Left colon (tissue), 2 donors: ENCODE measurements around the gene HSPA1B. TPM values are rescaled to one million over a fixed set of nuclear protein-coding genes. Genes with fewer than 3 reads are reported as not detected.
"Not testable (repeated sequence)": the region's sequence is repeated elsewhere in the genome, so short reads cannot be mapped to it uniquely, and the experiment has no call there.

Experiments used
- ATAC-seq: fragments of 200-7000 bp; cut with Tn5 transposase; one replicate; pipeline ENCODE4 v1.9.1; 2020; ENCODE audit warnings: mild to moderate bottlenecking, moderate library complexity
- DNase-seq, 2 donors: peaks; one replicate each; pipeline ENCODE4 v3.0.0-alpha.2; 2020
- intact Hi-C, 2 donors: fragments of 100-400 bp; cut with DNase I in 1 of 2; cut with micrococcal nuclease in 1 of 2; formaldehyde crosslinking; loops; one replicate each; pipeline versions ENCODE4 v1.11.2 to v1.14.0; 2022; cut with DNase I, micrococcal nuclease
- long read RNA-seq: library from polyadenylated mRNA; unstranded; transcript quantifications from one replicate; pipeline ENCODE4 v2.0.0, GENCODE V29; 2021
- total RNA-seq, 2 donors: library from RNA; stranded (reverse); fragmentation: NEBNext Ultra II Directional; extraction: Animal tissue kit (Norgen Biotek cat#: 25700); gene quantifications; one replicate each; pipeline ENCODE4 v1.2.1, GENCODE V29; 2021
- donor health status: DM: no; HTN: no; CAD: no.
- donor health status: DM: yes; HTN: yes; CAD: no.

HSPA1B gene
- 100 to 1,000 TPM; 252 to 296 TPM for total RNA-seq
- long read RNA-seq, transcript HSPA1B-201 (1 exons, 2,521 nt) = major isoform, 125 of 125 reads
- long read RNA-seq, partial matches to known transcripts = 0 of 125 reads
- long read RNA-seq, other reads (novel, unspliced or antisense) = 0 of 125 reads

- ATAC-seq (peak; percentile 77), DNase-seq (peak; percentile 98 to 99)
- intact Hi-C loops = no loop called here
These were observed at the start of gene HSPA1B for GRCh38 chr6:31827286-31828079. Gene HSPA1B, plus strand, starts transcription at chr6:31827738. Its CDS starts 213 bp downstream, at chr6:31827951.

GRCh38 chr6:31778193-31778592, 49.3 kb upstream of the HSPA1B start:
- intact Hi-C loops = no loop called here
- ATAC-seq = no peak

GRCh38 chr6:31778999-31779885, 48.3 kb upstream of the HSPA1B start:
- intact Hi-C loops = no loop called here
- no peak for DNase-seq
- no peak for ATAC-seq

More at GRCh38 chr6:31778193-31778592, 49.3 kb upstream of the HSPA1B start:
- no peak for DNase-seq

- DNase-seq (no peak), ATAC-seq (no peak)
- intact Hi-C loops = no loop called here
These were observed 47.6 kb upstream of the HSPA1B start for GRCh38 chr6:31779908-31780307.

- intact Hi-C loops = no loop called here
- ATAC-seq (no peak), DNase-seq (no peak)
These were observed 46.9 kb upstream of the HSPA1B start for GRCh38 chr6:31780507-31781243.

GRCh38 chr6:31781244-31782125, 46.1 kb upstream of the HSPA1B start:
- ATAC-seq (no peak), DNase-seq (no peak)
- intact Hi-C loops = no loop called here

- ATAC-seq (no peak), DNase-seq (no peak)
- intact Hi-C loops = no loop called here
These were observed 45.2 kb upstream of the HSPA1B start for GRCh38 chr6:31782126-31782855.

GRCh38 chr6:31784098-31784925, 43.2 kb upstream of the HSPA1B start:
- intact Hi-C loops = no loop called here
- DNase-seq = no peak

GRCh38 chr6:31785475-31785874, 42.1 kb upstream of the HSPA1B start:
- no peak for DNase-seq
- intact Hi-C loops = no loop called here
- no peak for ATAC-seq

More at GRCh38 chr6:31784098-31784925, 43.2 kb upstream of the HSPA1B start:
- no peak for ATAC-seq

- DNase-seq (peak in 1 of 2 donors; percentile 62), ATAC-seq (no peak)
These were observed 36.0 kb upstream of the HSPA1B start for GRCh38 chr6:31791324-31792089.

GRCh38 chr6:31792090-31792374, 35.5 kb upstream of the HSPA1B start:
- no peak for ATAC-seq
- intact Hi-C loops = no loop called here

More at GRCh38 chr6:31791324-31792089, 36.0 kb upstream of the HSPA1B start:
- intact Hi-C loops = no loop called here

GRCh38 chr6:31792761-31793171, 34.8 kb upstream of the HSPA1B start:
- no peak for DNase-seq
- intact Hi-C loops = no loop called here
- ATAC-seq = no peak

More at GRCh38 chr6:31792090-31792374, 35.5 kb upstream of the HSPA1B start:
- no peak for DNase-seq

GRCh38 chr6:31793927-31794245, 33.7 kb upstream of the HSPA1B start:
- ATAC-seq, intact Hi-C loops: not testable (repeated sequence)

GRCh38 chr6:31794294-31794865, 33.2 kb upstream of the HSPA1B start:
- ATAC-seq (no peak), DNase-seq (no peak)
- intact Hi-C loops = no loop called here

More at GRCh38 chr6:31793927-31794245, 33.7 kb upstream of the HSPA1B start:
- not testable (repeated sequence) for DNase-seq

GRCh38 chr6:31794866-31795615, 32.5 kb upstream of the HSPA1B start:
- DNase-seq (no peak), ATAC-seq (peak; percentile 26)
- intact Hi-C loops = no loop called here
